GM18498 (cell line): ENCODE results near the gene PGM1.

ENCODE experiments used
- ATAC-seq: cut with Tn5 transposase; IDR thresholded peaks from one replicate; pipeline ENCODE4 v1.9.1; 2021; ENCODE audit warnings: mild to moderate bottlenecking, moderate library complexity; ENCODE audit not compliant: unreplicated experiment

The PGM1 gene

GRCh38 chr1:63663873-63664272 lies 70.7 kb downstream of the PGM1 start:
- ATAC-seq: no peak

GRCh38 chr1:63664742-63665141 lies 71.5 kb downstream of the PGM1 start:
- no peak for ATAC-seq

- no peak for ATAC-seq
Observed at GRCh38 chr1:63665410-63665809, 72.2 kb downstream of the PGM1 start.

GRCh38 chr1:63665824-63666223 lies 72.6 kb downstream of the PGM1 start:
- ATAC-seq: no peak

GRCh38 chr1:63668298-63668697 lies 75.1 kb downstream of the PGM1 start:
- no peak for ATAC-seq

GRCh38 chr1:63669151-63669961 lies 76.1 kb downstream of the PGM1 start:
- ATAC-seq: no peak

- no peak for ATAC-seq
Observed at GRCh38 chr1:63670164-63670563, 77.0 kb downstream of the PGM1 start.

- ATAC-seq: no peak
Observed at GRCh38 chr1:63671514-63671913, 78.3 kb downstream of the PGM1 start.

GRCh38 chr1:63674238-63674864 lies 81.1 kb downstream of the PGM1 start:
- peak; percentile 58 for ATAC-seq

- no peak for ATAC-seq
Observed at GRCh38 chr1:63674865-63675419, 81.7 kb downstream of the PGM1 start.

- ATAC-seq: no peak
Observed at GRCh38 chr1:63675420-63675931, 82.3 kb downstream of the PGM1 start.

GRCh38 chr1:63677497-63677896 lies 84.3 kb downstream of the PGM1 start:
- no peak for ATAC-seq

GRCh38 chr1:63678200-63678599 lies 85.0 kb downstream of the PGM1 start:
- no peak for ATAC-seq

GRCh38 chr1:63679076-63679475 lies 85.9 kb downstream of the PGM1 start:
- no peak for ATAC-seq

GRCh38 chr1:63679589-63679988 lies 86.4 kb downstream of the PGM1 start:
- ATAC-seq: no peak

GRCh38 chr1:63682936-63683335 lies 89.7 kb downstream of the PGM1 start:
- no peak for ATAC-seq

- ATAC-seq: no peak
Observed at GRCh38 chr1:63683759-63684158, 90.5 kb downstream of the PGM1 start.

- ATAC-seq: no peak
Observed at GRCh38 chr1:63686696-63687095, 93.5 kb downstream of the PGM1 start.

GRCh38 chr1:63688302-63688890 lies 95.2 kb downstream of the PGM1 start:
- no peak for ATAC-seq

- ATAC-seq: no peak
Observed at GRCh38 chr1:63690966-63691700, 97.9 kb downstream of the PGM1 start.
